OCI-LY7 (cell line): ENCODE measurements around the gene IL17RE. TPM values are rescaled to one million over a fixed set of nuclear protein-coding genes. Genes with fewer than 3 reads are reported as not detected.
A peak's percentile ranks its signal among the peaks of the same experiment; 100 is the strongest.

ENCODE experiments used
- BruUV-seq: library from RNA; stranded (reverse); fragments of 400-500 nt; replicated peaks from 2 replicates; lab custom pipeline; 2021; lab: Mats Ljungman, UMichigan
- CTCF ChIA-PET: fragments of 300-600 bp; sonication (Branson Sonifier 250); formaldehyde crosslinking; loops from one replicate; lab custom pipeline; 2022; ENCODE audit warnings: antibody characterized with exemption; ENCODE audit not compliant: unreplicated experiment; lab: Charles Lee
- POLR2A ChIA-PET: fragments of 300-600 bp; sonication (Branson Sonifier 250); formaldehyde crosslinking; loops from one replicate; lab custom pipeline; 2022; ENCODE audit warnings: antibody characterized with exemption; lab: Charles Lee
- DNase-seq: peaks from one replicate; pipeline ENCODE4 v3.0.0-alpha.2; 2015; ENCODE audit warnings: low spot score
- H2AFZ ChIP-seq: fragments of 200-600 bp; sonication (generic), shearing (Covaris generic); 2 replicates; pipeline ENCODE4 v1.6.1; 2014; ENCODE audit warnings: mild to moderate bottlenecking, antibody characterized with exemption, low read length, moderate library complexity
- H3K27ac ChIP-seq: fragments of 200-600 bp; sonication (generic); 2 replicates; pipeline ENCODE4 v1.5.1; 2014; ENCODE audit warnings: mixed run types, low read depth, mild to moderate bottlenecking, moderate library complexity, low read length, inconsistent platforms; ENCODE audit not compliant: poor library complexity, severe bottlenecking
- H3K36me3 ChIP-seq: fragments of 200-600 bp; sonication (generic); 2 replicates; pipeline ENCODE4 v1.6.1; 2014; ENCODE audit warnings: mild to moderate bottlenecking, antibody characterized with exemption, low read length, moderate library complexity, mixed read lengths; ENCODE audit not compliant: insufficient read depth
- H3K4me1 ChIP-seq: fragments of 200-600 bp; sonication (generic); 2 replicates; pipeline ENCODE4 v1.5.1; 2014; ENCODE audit warnings: mild to moderate bottlenecking, low read length; ENCODE audit not compliant: insufficient read depth, poor library complexity, severe bottlenecking
- H3K4me2 ChIP-seq: fragments of 200-600 bp; sonication (generic); 2 replicates; pipeline ENCODE4 v1.6.1; 2014; ENCODE audit warnings: mild to moderate bottlenecking, low read length
- H3K4me3 ChIP-seq: fragments of 200-600 bp; sonication (generic); 2 replicates; pipeline ENCODE4 v1.5.1; 2014; ENCODE audit warnings: mild to moderate bottlenecking, low read depth, low read length; ENCODE audit not compliant: poor library complexity, severe bottlenecking
- H3K79me2 ChIP-seq: fragments of 200-600 bp; sonication (generic); 2 replicates; pipeline ENCODE4 v1.6.1; 2016; ENCODE audit warnings: low read depth, mild to moderate bottlenecking, low read length, moderate library complexity, mixed read lengths; ENCODE audit not compliant: insufficient read depth
- H3K9me2 ChIP-seq: fragments of 200-600 bp; sonication (generic); 2 replicates; pipeline ENCODE4 v1.6.1; 2016; ENCODE audit warnings: mild to moderate bottlenecking, low read length, mixed read lengths; ENCODE audit not compliant: insufficient read depth
- H3K9me3 ChIP-seq: fragments of 200-600 bp; sonication (generic); 2 replicates; pipeline ENCODE4 v1.6.1; 2014; ENCODE audit warnings: mild to moderate bottlenecking, mixed run types, low read length, mixed read lengths
- H4K20me1 ChIP-seq: fragments of 200-600 bp; sonication (generic); 2 replicates; pipeline ENCODE4 v1.6.1; 2014; ENCODE audit warnings: mild to moderate bottlenecking, antibody characterized with exemption, low read length, moderate library complexity, mixed read lengths; ENCODE audit not compliant: insufficient read depth
- CTCF ChIP-seq: fragments of 200-600 bp; sonication (generic); conservative IDR thresholded peaks from 2 replicates; pipeline ENCODE4 v1.5.1; 2014; ENCODE audit warnings: mild to moderate bottlenecking, antibody characterized with exemption, low read length, moderate library complexity, mixed read lengths
- EZH2phosphoT487 ChIP-seq: fragments of 200-600 bp; sonication (generic); IDR thresholded peaks from 2 replicates; pipeline ENCODE4 v1.6.1; 2018; ENCODE audit warnings: low read depth, borderline replicate concordance, mild to moderate bottlenecking, mixed run types, antibody characterized with exemption, low read length, moderate library complexity, mixed read lengths
- intact Hi-C: fragments of 100-400 bp; cut with micrococcal nuclease; formaldehyde crosslinking; loops from one replicate; pipeline ENCODE4 v1.10.0; 2022; ENCODE audit not compliant: unreplicated experiment
- total RNA-seq, 2 experiments: library from RNA; depleted of rRNA in 1 of 2; stranded (reverse); fragments of >200 nt in 1 of 2; shearing (Covaris generic) in 1 of 2; gene quantifications; 2 replicates each; pipeline ENCODE4 v1.2.3, GENCODE V29; 2014 to 2022

IL17RE gene
- total RNA-seq, 2 experiments from 2014 or later, result 0.06 to 1.1 TPM

GRCh38 chr3:9930804-9931418 is 28.3 kb downstream of the IL17RE start:
- POLR2A ChIA-PET, result interaction anchor here (0.6 to 1.6 kb wide), 6 partner anchors 11 to 365 kb away, joined by 3 to 10 read pairs (median 4); partner anchors contain the start of gene EMC3
- Histone ChIP-seq H3K9me3 (no peaks in the 10 kb centered on the region), H3K36me3 (peaks cover 5% of the 10 kb centered on the region; the same call in 1 of the 2 replicates), H4K20me1 (no peaks in the 10 kb centered on the region), H3K79me2 (no peaks in the 10 kb centered on the region; the same call in 1 of the 2 replicates), H2AFZ (no peak overlapping the region), H3K4me1 (peaks cover 22% of the 10 kb centered on the region), H3K4me2 (no peak overlapping the region), H3K27ac (no peak overlapping the region), H3K4me3 (no peak overlapping the region), H3K9me2 (no peaks in the 10 kb centered on the region)
- intact Hi-C loops, result loop anchor here (2.0 to 10.0 kb wide), 7 partner anchors 40 to 534 kb away; partner anchors contain the start of genes ARPC4, JAGN1, RPUSD3 and SEC13
- TF ChIP-seq EZH2phosphoT487 (no peak), CTCF (peak; percentile 65)
- CTCF ChIA-PET, result interaction anchor here (0.6 to 1.0 kb wide), 3 partner anchors 22 to 1632 kb away, joined by 3 read pairs; no protein-coding TSS in a partner anchor
- no TSS peak for BruUV-seq
- peak; percentile 39 for DNase-seq

GRCh38 chr3:9932535-9932842 is 29.8 kb downstream of the IL17RE start:
- Histone ChIP-seq H3K36me3 (peaks cover 15% of the 10 kb centered on the region; the same call in 1 of the 2 replicates), H3K4me3 (peak overlapping the region; percentile 71), H3K9me3 (no peaks in the 10 kb centered on the region), H4K20me1 (no peaks in the 10 kb centered on the region), H3K9me2 (no peaks in the 10 kb centered on the region), H2AFZ (peak overlapping the region; percentile 77), H3K4me2 (peak overlapping the region; percentile 98), H3K4me1 (peaks cover 22% of the 10 kb centered on the region), H3K79me2 (no peaks in the 10 kb centered on the region; the same call in 1 of the 2 replicates), H3K27ac (peak overlapping the region; percentile 76)
- no TSS peak for BruUV-seq
- TF ChIP-seq EZH2phosphoT487 (no peak), CTCF (no peak)
- POLR2A ChIA-PET, result interaction anchor here (0.6 to 1.6 kb wide), 9 partner anchors 12 to 388 kb away, joined by 3 to 10 read pairs (median 4); partner anchors contain the start of genes EMC3, JAGN1 and RPUSD3
- intact Hi-C loops, result loop anchor here (2.0 to 10.0 kb wide), 8 partner anchors 54 to 535 kb away; partner anchors contain the start of genes ARPC4, EMC3, FANCD2 and RPUSD3
- no peak for DNase-seq
- CTCF ChIA-PET, result interaction anchor here (0.6 to 1.4 kb wide), 4 partner anchors 9 to 389 kb away, joined by 3 to 4 read pairs (median 3); partner anchors contain the start of genes PRRT3 and SEC13
